WTC11 (cell line): Measurements from ENCODE around the gene SYNPO2. TPM values are rescaled to one million over a fixed set of nuclear protein-coding genes. Genes with fewer than 3 reads are reported as not detected.
"Not testable (repeated sequence)": the region's sequence is repeated elsewhere in the genome, so short reads cannot be mapped to it uniquely, and the experiment has no call there.

Experiments used
- ATAC-seq: fragments of 200-7000 bp; cut with Tn5 transposase; 2 replicates; pipeline ENCODE4 v1.10.0; 2021; ENCODE audit warnings: mild to moderate bottlenecking, moderate library complexity
- CTCF ChIA-PET: fragments of 300-600 bp; sonication (Branson Sonifier 250); formaldehyde crosslinking; loops from one replicate; lab custom pipeline; 2021; ENCODE audit warnings: antibody characterized with exemption; lab: Charles Lee
- POLR2A ChIA-PET: fragments of 350-600 bp; sonication (Branson Sonifier 250); formaldehyde crosslinking; loops from one replicate; lab custom pipeline; 2021; ENCODE audit warnings: antibody characterized with exemption; lab: Charles Lee
- DNase-seq: peaks from one replicate; pipeline ENCODE4 v3.0.0; 2021; ENCODE audit warnings: low spot score
- H3K27ac Mint-ChIP-seq: 2 replicates; pipeline ENCODE4 v1.8.0; 2021; ENCODE audit warnings: mixed read lengths
- H3K27me3 Mint-ChIP-seq: 2 replicates; pipeline ENCODE4 v1.8.0; 2021; ENCODE audit warnings: low read depth, mild to moderate bottlenecking, moderate library complexity, mixed read lengths
- H3K36me3 Mint-ChIP-seq: 2 replicates; pipeline ENCODE4 v1.8.0; 2021; ENCODE audit warnings: mixed read lengths
- H3K4me1 Mint-ChIP-seq: 2 replicates; pipeline ENCODE4 v1.8.0; 2022; ENCODE audit warnings: mixed read lengths
- H3K4me3 Mint-ChIP-seq: 2 replicates; pipeline ENCODE4 v1.8.0; 2021; ENCODE audit warnings: mild to moderate bottlenecking, moderate library complexity, mixed read lengths
- H3K9me3 Mint-ChIP-seq: 2 replicates; pipeline ENCODE4 v1.8.0; 2021; ENCODE audit warnings: mixed read lengths
- AR ChIP-seq: fragments of 250-450 bp; sonication (Bioruptor Pico); IDR thresholded peaks from 2 replicates; pipeline ENCODE4 v1.9.0; 2021; ENCODE audit warnings: mild to moderate bottlenecking
- CTCF ChIP-seq: fragments of 200-600 bp; IDR thresholded peaks from 2 replicates; pipeline ENCODE4 v1.8.0; 2022; ENCODE audit warnings: antibody characterized with exemption
- ELF4 ChIP-seq: sonication (generic); formaldehyde crosslinking; IDR thresholded peaks from 2 replicates; pipeline ENCODE4 v1.8.1; 2022; ENCODE audit warnings: low read depth, mild to moderate bottlenecking, moderate library complexity, missing genetic modification reagents
- EMX1 ChIP-seq: fragments of 250-450 bp; sonication (Bioruptor Pico); IDR thresholded peaks from 2 replicates; pipeline ENCODE4 v1.8.0; 2021; ENCODE audit warnings: mild to moderate bottlenecking
- FOXJ3 ChIP-seq: sonication (generic); formaldehyde crosslinking; IDR thresholded peaks from 2 replicates; pipeline ENCODE4 v1.9.0; 2021; ENCODE audit warnings: missing genetic modification reagents, mild to moderate bottlenecking, borderline replicate concordance
- GRHL2 ChIP-seq: fragments of 250-450 bp; sonication (Bioruptor Pico); IDR thresholded peaks from 2 replicates; pipeline ENCODE4 v1.8.0; 2022; ENCODE audit warnings: mild to moderate bottlenecking, moderate library complexity; ENCODE audit not compliant: insufficient replicate concordance, severe bottlenecking
- JUN ChIP-seq: sonication (generic); formaldehyde crosslinking; IDR thresholded peaks from 2 replicates; pipeline ENCODE4 v1.8.0; 2023; ENCODE audit warnings: mild to moderate bottlenecking, missing genetic modification reagents
- NFATC4 ChIP-seq: fragments of 250-450 bp; sonication (Bioruptor Pico); IDR thresholded peaks from 2 replicates; pipeline ENCODE4 v1.9.0; 2021; ENCODE audit warnings: mild to moderate bottlenecking
- NFE2L1 ChIP-seq: sonication (generic); formaldehyde crosslinking; IDR thresholded peaks from 2 replicates; pipeline ENCODE4 v1.8.1; 2023; ENCODE audit warnings: missing genetic modification reagents
- OVOL2 ChIP-seq: fragments of 250-450 bp; sonication (Bioruptor Pico); IDR thresholded peaks from 2 replicates; pipeline ENCODE4 v1.9.0; 2021; ENCODE audit warnings: mild to moderate bottlenecking, borderline replicate concordance
- PRDM15 ChIP-seq: sonication (generic); formaldehyde crosslinking; IDR thresholded peaks from 2 replicates; pipeline ENCODE4 v1.8.0; 2022; ENCODE audit warnings: missing genetic modification reagents
- RELA ChIP-seq: sonication (generic); formaldehyde crosslinking; IDR thresholded peaks from 2 replicates; pipeline ENCODE4 v1.8.1; 2022; ENCODE audit warnings: missing genetic modification reagents, mild to moderate bottlenecking, borderline replicate concordance
- RORB ChIP-seq: fragments of 250-450 bp; sonication (Bioruptor Pico); IDR thresholded peaks from 2 replicates; pipeline ENCODE4 v1.9.0; 2021; ENCODE audit warnings: mild to moderate bottlenecking
- SP1 ChIP-seq: sonication (generic); formaldehyde crosslinking; conservative IDR thresholded peaks from 2 replicates; pipeline ENCODE4 v1.8.1; 2022; ENCODE audit warnings: missing genetic modification reagents
- TEAD4 ChIP-seq: sonication (generic); formaldehyde crosslinking; IDR thresholded peaks from 2 replicates; pipeline ENCODE4 v1.8.0; 2022; ENCODE audit warnings: mild to moderate bottlenecking, missing genetic modification reagents
- ZBTB43 ChIP-seq: sonication (generic); formaldehyde crosslinking; IDR thresholded peaks from 2 replicates; pipeline ENCODE4 v1.8.1; 2023; ENCODE audit warnings: mild to moderate bottlenecking, missing genetic modification reagents
- ZMAT4 ChIP-seq: fragments of 250-450 bp; sonication (Bioruptor Pico); IDR thresholded peaks from 2 replicates; pipeline ENCODE4 v1.9.0; 2021; ENCODE audit warnings: mild to moderate bottlenecking
- ZNF121 ChIP-seq: sonication (generic); formaldehyde crosslinking; IDR thresholded peaks from 2 replicates; pipeline ENCODE4 v1.8.0; 2023; ENCODE audit warnings: missing genetic modification reagents
- ZNF317 ChIP-seq: sonication (generic); formaldehyde crosslinking; IDR thresholded peaks from 2 replicates; pipeline ENCODE4 v1.8.1; 2023; ENCODE audit warnings: low read depth, mild to moderate bottlenecking, moderate library complexity, missing genetic modification reagents, borderline replicate concordance
- ZNF416 ChIP-seq: fragments of 250-450 bp; sonication (Bioruptor Pico); IDR thresholded peaks from 2 replicates; pipeline ENCODE4 v1.9.0; 2021; ENCODE audit warnings: mild to moderate bottlenecking, inconsistent platforms
- total RNA-seq: library from RNA; stranded (reverse); gene quantifications from 3 replicates; pipeline ENCODE4 v1.2.3, GENCODE V29; 2021

SYNPO2 gene
- total RNA-seq, 1 experiment from 2014 or later, result 1.9 TPM

- no peak for DNase-seq
- Mint-ChIP-seq H3K4me1 (peaks cover 7% of the 10 kb centered on the region), H3K27ac (no peak overlapping the region), H3K36me3 (no peaks in the 10 kb centered on the region), H3K9me3 (no peaks in the 10 kb centered on the region), H3K27me3 (no peaks in the 10 kb centered on the region), H3K4me3 (no peak overlapping the region)
- no peak for TF ChIP-seq OVOL2 (CRISPR knock-in tag)
- no peak for TF ChIP-seq ZNF121
- TF ChIP-seq RELA (CRISPR knock-in tag), result no peak
- no peak for TF ChIP-seq ZNF317 (CRISPR knock-in tag)
- no peak for TF ChIP-seq PRDM15 (CRISPR knock-in tag)
- no peak for TF ChIP-seq CTCF
- TF ChIP-seq GRHL2 (CRISPR knock-in tag), result no peak
- TF ChIP-seq FOXJ3 (CRISPR knock-in tag), result no peak
- TF ChIP-seq NFATC4 (CRISPR knock-in tag), result no peak
- TF ChIP-seq EMX1 (CRISPR knock-in tag), result no peak
- no peak for TF ChIP-seq TEAD4 (CRISPR knock-in tag)
- ATAC-seq, result no peak
- ChIA-PET CTCF (interaction anchor here (1.1 kb wide), 1 partner anchor 53 kb away, joined by 3 read pairs; no protein-coding TSS in a partner anchor), POLR2A (no interaction called here)
Measured at GRCh38 chr4:118973295-118973694, 84.6 kb downstream of the SYNPO2 start.

- H3K4me3 Mint-ChIP-seq, result no peak overlapping the region
- no peaks in the 10 kb centered on the region for H3K27me3 Mint-ChIP-seq
- DNase-seq (no peak), ATAC-seq (no peak)
- H3K4me1 Mint-ChIP-seq, result no peaks in the 10 kb centered on the region
- H3K36me3 Mint-ChIP-seq, result no peaks in the 10 kb centered on the region
- no peaks in the 10 kb centered on the region for H3K9me3 Mint-ChIP-seq
- ChIA-PET CTCF (no interaction called here), POLR2A (no interaction called here)
- TF ChIP-seq AR, result no peak
- TF ChIP-seq ELF4 (CRISPR knock-in tag), result no peak
- H3K27ac Mint-ChIP-seq, result no peak overlapping the region
Measured at GRCh38 chr4:118974758-118975157, 86.1 kb downstream of the SYNPO2 start.

- POLR2A ChIA-PET, result no interaction called here
- H3K4me1 Mint-ChIP-seq, result no peaks in the 10 kb centered on the region
- no peaks in the 10 kb centered on the region for H3K36me3 Mint-ChIP-seq
- H3K9me3 Mint-ChIP-seq, result no peaks in the 10 kb centered on the region
- ATAC-seq (no peak), DNase-seq (no peak)
- H3K27me3 Mint-ChIP-seq, result no peaks in the 10 kb centered on the region
- TF ChIP-seq SP1 (CRISPR knock-in tag), result no peak
- TF ChIP-seq JUN (CRISPR knock-in tag), result no peak
- no peak for TF ChIP-seq ZNF416 (CRISPR knock-in tag)
- TF ChIP-seq RORB (CRISPR knock-in tag), result no peak
- no peak for TF ChIP-seq NFE2L1 (CRISPR knock-in tag)
- no peak for TF ChIP-seq ZBTB43 (CRISPR knock-in tag)
- no peak for TF ChIP-seq ZMAT4 (CRISPR knock-in tag)
- CTCF ChIA-PET, result no interaction called here
- H3K27ac Mint-ChIP-seq, result no peak overlapping the region
- H3K4me3 Mint-ChIP-seq, result no peak overlapping the region
Measured at GRCh38 chr4:118975449-118976192, 87.0 kb downstream of the SYNPO2 start.

- CTCF ChIA-PET, H3K4me3 Mint-ChIP-seq, H3K9me3 Mint-ChIP-seq, H3K27me3 Mint-ChIP-seq, H3K27ac Mint-ChIP-seq, H3K4me1 Mint-ChIP-seq, DNase-seq, POLR2A ChIA-PET, H3K36me3 Mint-ChIP-seq, ATAC-seq: not testable (repeated sequence)
Measured at GRCh38 chr4:118976193-118976560, 87.5 kb downstream of the SYNPO2 start.
